Naive B cell (primary cell): ENCODE results near the gene PON2. TPM values are rescaled to one million over a fixed set of nuclear protein-coding genes. Genes with fewer than 3 reads are reported as not detected.

Experiments used
- ATAC-seq, 2 donors: fragments of 150-1000 bp; cut with Tn5 transposase; 2 replicates each; pipeline ENCODE4 v1.10.0; 2021; ENCODE audit warnings: low read depth in 2 of 2, mild to moderate bottlenecking in 2 of 2, moderate library complexity in 2 of 2
- DNase-seq: peaks from one replicate; pipeline ENCODE4 v3.0.0; 2022
- H3K27ac Mint-ChIP-seq, 6 donors: one replicate each; pipeline ENCODE4 v1.8.0; 2020 to 2022; ENCODE audit warnings: mild to moderate bottlenecking in 6 of 6, mixed read lengths in 6 of 6, moderate library complexity in 5 of 6, inconsistent platforms in 2 of 6
- H3K27me3 Mint-ChIP-seq, 3 donors: one replicate each; pipeline ENCODE4 v1.8.0; 2021 to 2022; ENCODE audit warnings: mixed read lengths in 3 of 3, mild to moderate bottlenecking in 1 of 3
- H3K36me3 Mint-ChIP-seq, 2 donors: one replicate each; pipeline ENCODE4 v1.8.0; 2020 to 2022; ENCODE audit warnings: mixed read lengths in 2 of 2, inconsistent platforms in 1 of 2, mild to moderate bottlenecking in 1 of 2
- H3K4me1 Mint-ChIP-seq, 3 donors: one replicate each; pipeline ENCODE4 v1.8.0; 2020 to 2022; ENCODE audit warnings: mixed read lengths in 3 of 3, inconsistent platforms in 1 of 3, mild to moderate bottlenecking in 1 of 3, moderate library complexity in 1 of 3
- H3K4me3 Mint-ChIP-seq, 8 donors: one replicate each; pipeline ENCODE4 v1.8.0; 2020 to 2022; ENCODE audit warnings: mild to moderate bottlenecking in 8 of 8, mixed read lengths in 8 of 8, moderate library complexity in 8 of 8, inconsistent platforms in 2 of 8
- H3K9me3 Mint-ChIP-seq, 7 donors: one replicate each; pipeline ENCODE4 v1.8.0; 2020 to 2022; ENCODE audit warnings: mixed read lengths in 7 of 7, mild to moderate bottlenecking in 5 of 7, inconsistent platforms in 2 of 7, moderate library complexity in 1 of 7
- polyA plus RNA-seq, 6 donors: library from polyadenylated mRNA; unstranded; fragments of 300-500 nt; fragmentation: Illumina TruSeq; gene quantifications; one replicate each; pipeline ENCODE4 v1.2.3, GENCODE V29; 2021; ENCODE audit warnings: low read depth in 6 of 6

PON2 gene
- polyA plus RNA-seq, 6 donors from 2014 or later, result 1.0 to 5.1 (median 3.9) TPM

DNA sequence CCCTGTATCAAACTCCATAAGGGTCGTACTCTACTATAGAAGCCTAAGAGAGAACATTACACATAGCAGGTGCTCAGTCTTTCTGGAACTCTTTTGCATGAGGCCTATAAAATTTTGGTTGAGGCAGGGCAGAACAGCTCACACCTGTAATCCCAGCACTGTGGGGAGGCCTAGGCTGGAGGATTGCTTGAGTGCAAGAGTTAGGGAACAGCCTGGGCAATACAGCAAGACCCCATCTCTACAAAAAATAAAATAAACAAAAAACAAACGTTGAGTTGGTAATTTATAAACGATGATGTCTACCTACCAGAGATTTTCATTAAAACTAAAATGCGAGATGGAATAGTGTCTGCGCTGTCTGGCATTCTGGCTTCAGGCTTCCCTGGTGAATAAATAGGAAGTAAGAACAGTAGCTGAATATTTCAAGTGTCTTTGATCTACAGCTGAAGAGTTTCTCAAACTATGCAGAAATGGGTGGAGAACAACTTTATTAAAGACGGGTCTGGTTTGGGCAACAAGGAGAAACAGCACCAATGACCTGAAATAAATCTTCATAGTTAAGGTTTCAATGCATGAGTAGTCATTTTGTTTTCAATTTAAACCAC lies 774 bp downstream of the PON2 start:
- peak overlapping the region; percentile 75 to 95 (median 84) for H3K4me3 Mint-ChIP-seq
- H3K4me1 Mint-ChIP-seq, result peaks cover 18% of the 10 kb centered on the region in 3 donors
- H3K27ac Mint-ChIP-seq, result peak overlapping the region in 3 of 6 donors; percentile 28 to 52 (median 38)
- no peaks in the 10 kb centered on the region for H3K36me3 Mint-ChIP-seq
- H3K9me3 Mint-ChIP-seq, result peaks cover 0 to 2% (median 0%) of the 10 kb centered on the region in 7 donors
- ATAC-seq (no peak), DNase-seq (no peak)
- peaks cover 0 to 6% (median 0%) of the 10 kb centered on the region in 3 donors for H3K27me3 Mint-ChIP-seq

DNA sequence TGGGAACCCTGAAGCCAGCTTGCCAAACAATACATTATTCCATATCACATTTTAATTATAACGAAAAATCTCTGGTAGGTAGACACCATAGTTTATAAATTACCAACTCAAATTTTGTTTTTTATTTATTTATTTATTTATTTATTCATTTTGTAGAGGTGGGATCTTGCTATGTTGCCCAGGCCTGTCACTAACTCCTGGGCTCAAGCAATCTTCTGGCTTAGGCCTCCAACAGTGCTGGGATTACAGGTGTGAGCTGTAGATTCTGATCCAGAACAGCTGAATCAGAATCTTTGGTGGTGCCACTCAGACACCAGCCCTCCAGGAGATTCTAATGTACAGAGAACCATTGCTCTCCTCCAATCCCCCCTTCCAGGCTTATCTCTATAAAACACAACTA lies 1.7 kb downstream of the PON2 start:
- H3K27ac Mint-ChIP-seq, result no peak overlapping the region
- H3K4me1 Mint-ChIP-seq, result peaks cover 18% of the 10 kb centered on the region in 3 donors
- ATAC-seq (no peak), DNase-seq (no peak)
- peaks cover 0 to 2% (median 0%) of the 10 kb centered on the region in 7 donors for H3K9me3 Mint-ChIP-seq
- no peaks in the 10 kb centered on the region for H3K36me3 Mint-ChIP-seq
- H3K4me3 Mint-ChIP-seq, result peak overlapping the region in 1 of 8 donors; percentile 80
- H3K27me3 Mint-ChIP-seq, result peaks cover 0 to 6% (median 0%) of the 10 kb centered on the region in 3 donors

DNA sequence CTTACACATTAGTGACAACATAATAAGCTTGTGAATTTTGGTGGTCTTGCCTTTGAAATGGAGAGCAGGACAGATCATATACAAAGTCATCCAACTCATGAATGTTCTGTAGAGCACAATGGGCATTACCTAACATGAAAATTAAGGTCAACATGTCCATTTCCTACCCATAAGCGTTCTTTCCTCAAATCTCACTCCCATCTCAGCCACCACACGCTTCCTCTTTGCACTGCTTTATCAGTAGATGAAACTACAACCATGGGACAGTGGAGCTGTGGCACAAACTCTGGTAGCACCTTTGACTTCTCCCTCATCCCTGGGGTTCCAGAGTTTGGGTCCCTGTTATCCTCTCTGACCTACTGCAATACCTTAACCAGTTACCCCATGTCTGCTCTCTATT lies 2.2 kb downstream of the PON2 start:
- Mint-ChIP-seq H3K4me3 (peak overlapping the region in 1 of 8 donors; percentile 51), H3K9me3 (peaks cover 0 to 2% (median 0%) of the 10 kb centered on the region in 7 donors), H3K27ac (peak overlapping the region in 1 of 6 donors; percentile 3), H3K36me3 (no peaks in the 10 kb centered on the region), H3K27me3 (peaks cover 0 to 6% (median 0%) of the 10 kb centered on the region in 3 donors), H3K4me1 (peaks cover 18% of the 10 kb centered on the region in 3 donors)
- DNase-seq (no peak), ATAC-seq (no peak)

DNA sequence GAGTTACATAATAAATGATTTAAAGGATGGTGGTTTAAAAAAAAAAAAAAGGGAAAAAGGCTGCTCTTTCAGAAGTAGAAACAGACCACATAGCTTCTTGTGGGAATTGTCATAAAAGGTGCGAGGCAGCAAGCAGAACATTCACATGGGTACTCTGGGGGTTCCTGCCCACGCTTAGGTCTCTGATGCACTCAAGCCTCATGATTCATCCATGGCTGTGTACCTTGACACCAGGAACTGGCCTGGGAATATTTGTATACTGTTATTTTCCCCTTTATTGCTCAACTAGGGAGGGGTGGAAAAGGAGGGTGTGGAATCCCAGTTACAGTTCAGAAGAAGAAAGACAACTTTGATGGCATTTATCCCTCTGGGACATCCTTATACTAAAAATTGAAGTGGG lies 4.0 kb downstream of the PON2 start:
- H3K27ac Mint-ChIP-seq, result no peak overlapping the region
- H3K4me3 Mint-ChIP-seq, result no peak overlapping the region
- ATAC-seq (no peak), DNase-seq (no peak)
- H3K4me1 Mint-ChIP-seq, result peaks cover 18% of the 10 kb centered on the region in 3 donors
- peaks cover 0 to 6% (median 0%) of the 10 kb centered on the region in 3 donors for H3K27me3 Mint-ChIP-seq
- no peaks in the 10 kb centered on the region for H3K36me3 Mint-ChIP-seq
- peaks cover 0 to 2% (median 0%) of the 10 kb centered on the region in 7 donors for H3K9me3 Mint-ChIP-seq

DNA sequence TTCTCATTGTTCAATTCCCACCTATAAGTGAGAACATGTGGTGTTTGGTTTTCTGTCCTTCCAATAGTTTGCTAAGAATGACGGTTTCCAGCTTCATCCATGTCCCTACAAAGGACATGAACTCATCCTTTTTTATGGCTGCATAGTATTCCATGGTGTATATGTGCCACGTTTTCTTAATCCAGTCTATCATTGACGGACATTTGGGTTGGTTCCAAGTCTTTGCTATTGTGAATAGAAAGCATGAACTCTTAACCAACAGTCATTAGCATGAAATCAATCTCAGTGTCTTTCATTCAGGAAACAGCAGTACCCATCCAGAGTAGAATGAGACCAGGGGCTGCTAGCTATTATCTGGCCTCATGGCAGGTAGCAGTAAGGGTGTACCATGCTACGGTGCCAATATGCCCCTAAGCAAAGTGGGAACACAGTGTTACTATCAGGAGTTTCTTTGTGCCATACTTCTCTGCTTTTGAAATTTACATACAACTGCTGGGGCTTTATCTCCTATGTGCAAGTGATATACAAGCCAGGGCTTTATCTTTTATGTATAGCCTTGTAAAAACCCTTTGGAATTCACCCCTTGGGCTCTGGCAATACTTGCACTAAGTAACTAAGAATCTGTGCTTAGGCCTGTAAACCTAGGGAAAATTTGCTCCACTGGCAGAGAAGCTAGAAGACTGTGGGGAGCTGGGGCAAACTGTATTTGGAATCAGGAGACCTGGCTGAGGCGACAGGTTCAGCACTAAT lies 5.4 kb downstream of the PON2 start:
- Mint-ChIP-seq H3K4me1 (peaks cover 10 to 14% (median 12%) of the 10 kb centered on the region in 3 donors), H3K9me3 (peaks cover 0 to 2% (median 0%) of the 10 kb centered on the region in 7 donors), H3K27ac (peak overlapping the region in 1 of 6 donors; percentile 49)

DNA sequence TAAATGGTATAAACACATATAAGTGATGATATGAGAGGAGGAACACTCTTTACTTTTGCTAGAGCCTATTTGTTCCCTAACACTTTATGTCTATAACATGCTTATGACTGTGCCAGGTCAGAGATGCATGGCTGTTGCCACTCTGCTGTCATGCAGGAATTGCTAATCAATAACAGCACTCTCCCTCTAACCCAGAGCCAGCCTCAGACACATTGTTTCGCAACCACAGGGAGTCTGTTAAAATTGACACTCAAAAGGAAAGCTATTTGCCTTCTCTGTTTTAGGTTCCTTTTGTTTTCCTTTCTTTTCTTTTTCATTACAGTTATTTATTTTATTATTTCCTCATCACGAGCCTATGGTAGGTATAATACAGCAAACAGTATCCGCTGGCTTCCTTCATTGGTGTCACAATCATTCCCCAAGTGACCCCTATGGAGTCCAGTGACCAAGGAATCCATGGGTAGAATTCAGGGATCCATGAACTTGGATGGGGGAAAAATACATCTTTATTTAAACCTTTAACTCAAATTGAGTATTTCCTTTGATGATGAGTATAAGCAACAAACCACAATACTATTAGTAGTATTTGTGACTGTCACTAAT lies 6.8 kb downstream of the PON2 start:
- ATAC-seq, result no peak
- H3K4me3 Mint-ChIP-seq, result no peak overlapping the region
- peaks cover 0 to 6% (median 0%) of the 10 kb centered on the region in 3 donors for H3K27me3 Mint-ChIP-seq
- no peak for DNase-seq
- H3K4me1 Mint-ChIP-seq, result peaks cover 0 to 4% (median 4%) of the 10 kb centered on the region in 3 donors
- H3K27ac Mint-ChIP-seq, result no peak overlapping the region
- peaks cover 0 to 2% (median 0%) of the 10 kb centered on the region in 7 donors for H3K9me3 Mint-ChIP-seq
- peaks cover 0 to 9% of the 10 kb centered on the region in 2 donors for H3K36me3 Mint-ChIP-seq

More for the DNA sequence above, 5.4 kb downstream of the PON2 start:
- H3K36me3 Mint-ChIP-seq, result no peaks in the 10 kb centered on the region
- ATAC-seq, result no peak
- peaks cover 0 to 6% (median 0%) of the 10 kb centered on the region in 3 donors for H3K27me3 Mint-ChIP-seq
- no peak for DNase-seq
- no peak overlapping the region for H3K4me3 Mint-ChIP-seq

DNA sequence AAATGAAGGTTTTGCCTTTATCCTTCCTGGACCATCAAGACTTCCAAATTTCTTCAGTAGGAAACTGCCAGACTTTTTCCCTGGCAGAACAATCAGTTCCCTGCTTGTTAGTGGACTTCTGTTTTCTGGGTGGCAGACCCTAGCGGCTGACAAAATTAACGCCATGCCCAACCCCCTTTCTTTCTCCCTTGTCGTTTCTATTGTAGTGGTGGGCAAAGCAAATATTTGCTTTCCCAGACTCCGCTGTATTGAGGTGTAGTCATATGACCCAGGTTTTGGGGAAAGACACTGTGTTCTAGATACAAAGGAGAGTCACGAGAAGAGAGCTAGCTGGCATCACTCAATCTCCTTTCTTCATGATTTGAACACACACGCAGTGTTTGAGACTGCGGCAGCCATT lies 7.7 kb downstream of the PON2 start:
- H3K36me3 Mint-ChIP-seq, result peaks cover 0 to 9% of the 10 kb centered on the region in 2 donors
- no peak overlapping the region for H3K4me3 Mint-ChIP-seq
- no peaks in the 10 kb centered on the region for H3K27me3 Mint-ChIP-seq
- no peak for DNase-seq
- no peak for ATAC-seq
- H3K27ac Mint-ChIP-seq, result no peak overlapping the region
- peaks cover 0 to 4% (median 0%) of the 10 kb centered on the region in 3 donors for H3K4me1 Mint-ChIP-seq
- peaks cover 0 to 2% (median 0%) of the 10 kb centered on the region in 7 donors for H3K9me3 Mint-ChIP-seq

DNA sequence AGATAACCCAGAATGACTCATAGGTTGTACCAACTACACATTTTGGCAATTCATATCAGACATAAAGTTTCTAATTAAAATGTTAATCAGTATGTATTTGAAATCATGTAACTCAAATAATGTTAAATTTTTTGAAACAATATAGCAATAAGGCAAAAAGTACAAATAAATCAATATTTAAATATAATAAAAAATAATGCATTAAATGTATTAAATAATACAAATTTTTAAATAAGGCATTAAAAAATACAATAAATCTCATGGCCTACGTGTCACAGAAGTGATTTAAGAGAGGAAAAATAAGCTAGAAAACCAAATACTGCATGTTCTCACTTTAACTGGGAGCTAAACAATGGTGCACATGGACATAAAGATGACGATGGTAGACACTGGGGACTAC lies 9.1 kb downstream of the PON2 start:
- Mint-ChIP-seq H3K36me3 (peaks cover 8 to 9% of the 10 kb centered on the region in 2 donors), H3K9me3 (peaks cover 0 to 2% (median 0%) of the 10 kb centered on the region in 7 donors), H3K27ac (peak overlapping the region in 2 of 6 donors; percentile 61 to 79)

DNA sequence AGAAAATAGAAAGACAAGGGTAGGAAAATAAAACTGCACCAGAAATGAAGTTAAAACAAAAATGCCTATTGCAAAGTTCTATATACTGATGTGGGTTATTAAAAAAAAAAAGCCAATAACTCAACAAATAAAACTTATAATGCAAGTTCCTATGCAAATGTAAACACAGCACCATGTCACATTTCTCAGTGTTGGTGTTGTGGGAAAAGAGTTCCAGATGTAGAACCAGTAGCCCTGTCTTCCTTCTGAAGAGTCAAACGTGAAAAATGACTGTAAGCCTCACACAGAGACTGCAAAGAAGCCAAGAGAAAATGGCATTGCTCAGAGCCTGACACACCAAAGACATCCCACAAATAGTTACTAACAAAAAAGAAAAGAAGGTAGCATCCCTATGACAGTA lies 10.1 kb downstream of the PON2 start:
- H3K4me1 Mint-ChIP-seq, result peaks cover 0 to 4% (median 0%) of the 10 kb centered on the region in 3 donors
- peaks cover 0 to 2% (median 0%) of the 10 kb centered on the region in 7 donors for H3K9me3 Mint-ChIP-seq

More for the DNA sequence above, 9.1 kb downstream of the PON2 start:
- Mint-ChIP-seq H3K27me3 (no peaks in the 10 kb centered on the region), H3K4me3 (no peak overlapping the region), H3K4me1 (peaks cover 0 to 4% (median 0%) of the 10 kb centered on the region in 3 donors)
- DNase-seq (no peak), ATAC-seq (no peak)

DNA sequence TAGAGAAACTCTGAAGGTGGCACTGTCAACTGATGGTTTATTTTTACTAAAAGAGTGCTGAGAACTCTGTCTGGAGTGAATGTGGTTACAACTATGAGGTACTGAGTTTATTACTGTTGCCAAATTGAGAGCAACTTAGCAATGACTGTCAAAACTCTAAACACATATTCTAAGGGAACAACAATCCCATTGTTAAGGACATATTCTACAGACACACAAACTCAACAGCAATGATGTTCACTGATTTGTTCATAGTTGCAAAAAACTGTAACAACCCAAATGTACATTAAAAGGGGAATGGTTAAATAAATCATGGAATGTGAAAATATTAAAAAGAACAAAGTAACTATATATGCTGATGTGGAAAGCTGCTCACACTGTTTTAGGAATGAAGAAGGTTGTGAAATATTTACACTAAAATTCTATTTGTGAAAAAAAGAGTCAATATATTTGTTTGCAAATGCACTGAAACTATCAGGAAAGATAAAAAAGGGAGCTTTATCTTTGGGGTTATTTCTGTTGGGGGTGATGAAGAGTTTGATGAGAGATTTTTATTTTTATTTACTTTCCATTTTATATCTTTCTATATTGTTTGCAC lies 12.9 kb downstream of the PON2 start:
- H3K9me3 Mint-ChIP-seq, result no peaks in the 10 kb centered on the region
- H3K36me3 Mint-ChIP-seq, result peaks cover 8 to 9% of the 10 kb centered on the region in 2 donors
- no peak overlapping the region for H3K4me3 Mint-ChIP-seq
- H3K4me1 Mint-ChIP-seq, result peaks cover 0 to 4% (median 0%) of the 10 kb centered on the region in 3 donors
- no peak for ATAC-seq
- H3K27ac Mint-ChIP-seq, result no peak overlapping the region
- DNase-seq, result no peak
- H3K27me3 Mint-ChIP-seq, result no peaks in the 10 kb centered on the region

More for the DNA sequence above, 10.1 kb downstream of the PON2 start:
- Mint-ChIP-seq H3K27ac (peak overlapping the region in 1 of 6 donors; percentile 50), H3K27me3 (no peaks in the 10 kb centered on the region), H3K36me3 (peaks cover 8 to 9% of the 10 kb centered on the region in 2 donors), H3K4me3 (no peak overlapping the region)
- no peak for ATAC-seq
- DNase-seq, result no peak

DNA sequence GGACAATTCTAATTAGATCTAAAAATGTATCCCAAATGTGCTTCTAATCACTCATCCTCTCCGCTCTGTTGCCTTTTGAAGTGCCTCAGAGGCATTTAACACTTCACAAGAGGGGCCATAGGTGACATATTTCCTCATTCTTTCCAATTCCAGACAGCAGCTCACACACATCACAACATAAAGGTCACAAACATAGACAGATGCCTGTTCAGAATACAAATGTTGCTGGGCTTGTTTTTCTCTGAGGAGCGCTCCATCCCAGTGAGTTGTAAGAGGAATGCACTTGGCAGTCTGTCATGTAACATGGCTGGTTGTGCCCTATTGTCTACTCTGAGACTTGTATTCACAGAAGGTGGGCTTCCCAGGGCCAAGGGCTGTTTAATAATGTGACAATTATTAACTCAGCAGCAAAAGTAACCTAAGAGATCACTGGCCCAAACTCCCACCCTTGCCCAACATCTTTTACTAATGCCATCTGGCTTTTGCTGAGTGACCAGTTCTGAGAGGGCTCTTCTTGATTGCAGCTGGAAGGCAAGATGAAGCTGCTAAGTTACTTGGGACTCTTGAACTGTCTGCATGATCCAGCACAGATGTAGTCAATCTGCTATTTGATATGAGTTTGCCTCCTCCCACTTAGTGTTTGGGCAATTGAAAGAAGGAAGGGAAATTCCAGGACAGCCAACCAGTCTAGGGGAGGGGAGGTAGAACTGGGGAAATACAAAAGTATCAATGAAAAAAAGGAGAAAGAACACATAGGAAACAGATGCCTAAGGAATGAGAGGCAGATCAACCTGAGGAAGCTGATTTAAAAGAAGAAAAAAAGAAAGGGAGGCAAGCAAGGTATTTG lies 13.6 kb downstream of the PON2 start:
- Mint-ChIP-seq H3K4me1 (peaks cover 0 to 4% (median 0%) of the 10 kb centered on the region in 3 donors), H3K36me3 (peaks cover 8 to 9% of the 10 kb centered on the region in 2 donors), H3K27ac (no peak overlapping the region), H3K27me3 (no peaks in the 10 kb centered on the region), H3K9me3 (no peaks in the 10 kb centered on the region), H3K4me3 (no peak overlapping the region)
- DNase-seq (no peak), ATAC-seq (no peak)

DNA sequence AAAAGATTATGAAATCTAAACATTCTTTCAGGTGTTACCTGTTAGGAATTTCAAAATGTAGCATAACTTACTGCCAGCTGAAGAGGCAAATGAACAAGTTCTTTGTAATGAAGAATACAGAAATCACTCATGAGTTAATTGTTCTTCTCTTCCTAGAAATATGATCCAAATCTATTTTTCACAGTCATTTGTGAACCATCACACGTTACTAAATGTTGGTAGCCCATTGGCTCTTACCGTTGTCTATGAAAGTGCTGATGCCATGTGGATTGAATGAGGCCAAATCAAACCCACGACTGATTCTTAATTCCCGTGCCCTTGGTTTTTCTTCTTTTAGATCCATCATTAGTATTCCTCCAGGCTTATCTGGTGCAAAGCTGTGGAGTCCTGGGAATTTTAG lies 22.8 kb downstream of the PON2 start:
- no peaks in the 10 kb centered on the region for H3K4me1 Mint-ChIP-seq
- H3K27ac Mint-ChIP-seq, result no peak overlapping the region
- H3K36me3 Mint-ChIP-seq, result peaks cover 0 to 12% of the 10 kb centered on the region in 2 donors
- H3K4me3 Mint-ChIP-seq, result no peak overlapping the region
- no peak for ATAC-seq
- no peak for DNase-seq
- no peaks in the 10 kb centered on the region for H3K27me3 Mint-ChIP-seq
- no peaks in the 10 kb centered on the region for H3K9me3 Mint-ChIP-seq
